ENCODE measurements around the gene OBP2B.

GRCh38 chr9:133168432-133168831 lies 40.6 kb downstream of the OBP2B start:
- TF ChIP-seq, protein P1, sequence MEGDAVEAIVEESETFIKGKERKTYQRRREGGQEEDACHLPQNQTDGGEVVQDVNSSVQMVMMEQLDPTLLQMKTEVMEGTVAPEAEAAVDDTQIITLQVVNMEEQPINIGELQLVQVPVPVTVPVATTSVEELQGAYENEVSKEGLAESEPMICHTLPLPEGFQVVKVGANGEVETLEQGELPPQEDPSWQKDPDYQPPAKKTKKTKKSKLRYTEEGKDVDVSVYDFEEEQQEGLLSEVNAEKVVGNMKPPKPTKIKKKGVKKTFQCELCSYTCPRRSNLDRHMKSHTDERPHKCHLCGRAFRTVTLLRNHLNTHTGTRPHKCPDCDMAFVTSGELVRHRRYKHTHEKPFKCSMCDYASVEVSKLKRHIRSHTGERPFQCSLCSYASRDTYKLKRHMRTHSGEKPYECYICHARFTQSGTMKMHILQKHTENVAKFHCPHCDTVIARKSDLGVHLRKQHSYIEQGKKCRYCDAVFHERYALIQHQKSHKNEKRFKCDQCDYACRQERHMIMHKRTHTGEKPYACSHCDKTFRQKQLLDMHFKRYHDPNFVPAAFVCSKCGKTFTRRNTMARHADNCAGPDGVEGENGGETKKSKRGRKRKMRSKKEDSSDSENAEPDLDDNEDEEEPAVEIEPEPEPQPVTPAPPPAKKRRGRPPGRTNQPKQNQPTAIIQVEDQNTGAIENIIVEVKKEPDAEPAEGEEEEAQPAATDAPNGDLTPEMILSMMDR (conservative IDR thresholded peaks at IDR 0.05; ENCODE audit: low read length): no peak
- no peak for TF ChIP-seq EZH2phosphoT487 (IDR thresholded peaks at IDR 0.05; ENCODE audit: borderline replicate concordance, low read depth, low read length)
